Activated T-cell treated with anti-CD3 and anti-CD28 coated beads, Interleukin-2, amount 50 U/mL, for 4 hours (primary cell): ENCODE measurements around the gene PDIA6. TPM values are rescaled to one million over a fixed set of nuclear protein-coding genes. Genes with fewer than 3 reads are reported as not detected.
"Not testable (repeated sequence)": the region's sequence is repeated elsewhere in the genome, so short reads cannot be mapped to it uniquely, and the experiment has no call there.

Source experiments
- ATAC-seq, 2 donors: fragments of 200-7000 bp; cut with Tn5 transposase; one replicate each; pipeline ENCODE4 v1.10.0; 2021
- DNase-seq: peaks from one replicate; pipeline ENCODE4 v3.0.0-alpha.2; 2020
- H3K27me3 Mint-ChIP-seq: one replicate; pipeline ENCODE4 v1.8.0; 2021; ENCODE audit warnings: low read depth, mixed read lengths
- H3K36me3 Mint-ChIP-seq: one replicate; pipeline ENCODE4 v1.8.0; 2022; ENCODE audit warnings: mixed read lengths; ENCODE audit not compliant: insufficient read depth
- H3K4me1 Mint-ChIP-seq: one replicate; pipeline ENCODE4 v1.8.0; 2021; ENCODE audit warnings: low read depth, mixed read lengths
- H3K4me3 Mint-ChIP-seq: one replicate; pipeline ENCODE4 v1.8.0; 2021; ENCODE audit warnings: mild to moderate bottlenecking, moderate library complexity, mixed read lengths
- H3K9me3 Mint-ChIP-seq: one replicate; pipeline ENCODE4 v1.8.0; 2021; ENCODE audit warnings: mixed read lengths
- total RNA-seq, 3 donors: library from RNA; stranded (reverse); gene quantifications; one replicate each; pipeline ENCODE4 v1.2.1, GENCODE V29; 2021

Gene PDIA6
- total RNA-seq, 3 donors from 2014 or later = 169 to 241 (median 175) TPM

- no peaks in the 10 kb centered on the region for H3K27me3 Mint-ChIP-seq
- no peak for DNase-seq
- H3K4me3 Mint-ChIP-seq = no peak overlapping the region
- ATAC-seq = no peak
- peaks cover 14% of the 10 kb centered on the region for H3K36me3 Mint-ChIP-seq
- H3K9me3 Mint-ChIP-seq = no peaks in the 10 kb centered on the region
- peaks cover 43% of the 10 kb centered on the region for H3K4me1 Mint-ChIP-seq
Measured at GRCh38 chr2:10806543-10806942, 6.0 kb downstream of the PDIA6 start.

GRCh38 chr2:10805990-10806389, 6.6 kb downstream of the PDIA6 start:
- H3K4me3 Mint-ChIP-seq, H3K27me3 Mint-ChIP-seq: not testable (repeated sequence)

GRCh38 chr2:10802657-10803056, 9.9 kb downstream of the PDIA6 start:
- Mint-ChIP-seq H3K9me3 (no peaks in the 10 kb centered on the region), H3K36me3 (peaks cover 15% of the 10 kb centered on the region), H3K27me3 (no peaks in the 10 kb centered on the region), H3K4me3 (no peak overlapping the region), H3K4me1 (peaks cover 15% of the 10 kb centered on the region)
- ATAC-seq (no peak), DNase-seq (no peak)

More at GRCh38 chr2:10805990-10806389, 6.6 kb downstream of the PDIA6 start:
- H3K4me1 Mint-ChIP-seq = peaks cover 38% of the 10 kb centered on the region
- not testable (repeated sequence) for ATAC-seq, H3K9me3 Mint-ChIP-seq, DNase-seq
- peaks cover 14% of the 10 kb centered on the region for H3K36me3 Mint-ChIP-seq

- no peak for DNase-seq
- peaks cover 23% of the 10 kb centered on the region for H3K36me3 Mint-ChIP-seq
- no peaks in the 10 kb centered on the region for H3K9me3 Mint-ChIP-seq
- H3K4me1 Mint-ChIP-seq = peaks cover 19% of the 10 kb centered on the region
- H3K4me3 Mint-ChIP-seq = no peak overlapping the region
- H3K27me3 Mint-ChIP-seq = no peaks in the 10 kb centered on the region
- ATAC-seq = no peak
Measured at GRCh38 chr2:10800163-10800562, 12.4 kb downstream of the PDIA6 start.

GRCh38 chr2:10798783-10799182, 13.8 kb downstream of the PDIA6 start:
- peaks cover 29% of the 10 kb centered on the region for H3K36me3 Mint-ChIP-seq
- no peaks in the 10 kb centered on the region for H3K9me3 Mint-ChIP-seq
- no peaks in the 10 kb centered on the region for H3K27me3 Mint-ChIP-seq
- no peak for ATAC-seq
- peaks cover 19% of the 10 kb centered on the region for H3K4me1 Mint-ChIP-seq
- no peak overlapping the region for H3K4me3 Mint-ChIP-seq
- no peak for DNase-seq

- peaks cover 28% of the 10 kb centered on the region for H3K4me1 Mint-ChIP-seq
- peaks cover 42% of the 10 kb centered on the region for H3K36me3 Mint-ChIP-seq
- H3K4me3 Mint-ChIP-seq = no peak overlapping the region
- DNase-seq = no peak
- H3K27me3 Mint-ChIP-seq = no peaks in the 10 kb centered on the region
- no peaks in the 10 kb centered on the region for H3K9me3 Mint-ChIP-seq
- no peak for ATAC-seq
Measured at GRCh38 chr2:10796703-10797102, 15.9 kb downstream of the PDIA6 start.

- H3K9me3 Mint-ChIP-seq = no peaks in the 10 kb centered on the region
- peak in 1 of 2 donors; percentile 20 for ATAC-seq
- H3K4me3 Mint-ChIP-seq = no peak overlapping the region
- peaks cover 51% of the 10 kb centered on the region for H3K36me3 Mint-ChIP-seq
- no peak for DNase-seq
- H3K27me3 Mint-ChIP-seq = no peaks in the 10 kb centered on the region
- peaks cover 38% of the 10 kb centered on the region for H3K4me1 Mint-ChIP-seq
Measured at GRCh38 chr2:10795508-10796046, 17.0 kb downstream of the PDIA6 start.

GRCh38 chr2:10794876-10795275, 17.7 kb downstream of the PDIA6 start:
- Mint-ChIP-seq H3K9me3 (no peaks in the 10 kb centered on the region), H3K4me1 (peaks cover 43% of the 10 kb centered on the region), H3K27me3 (no peaks in the 10 kb centered on the region), H3K4me3 (no peak overlapping the region), H3K36me3 (peaks cover 57% of the 10 kb centered on the region)
- DNase-seq (no peak), ATAC-seq (no peak)

- peaks cover 59% of the 10 kb centered on the region for H3K36me3 Mint-ChIP-seq
- H3K4me1 Mint-ChIP-seq = peaks cover 40% of the 10 kb centered on the region
- no peak overlapping the region for H3K4me3 Mint-ChIP-seq
- no peak for DNase-seq
- H3K27me3 Mint-ChIP-seq = no peaks in the 10 kb centered on the region
- no peak for ATAC-seq
- no peaks in the 10 kb centered on the region for H3K9me3 Mint-ChIP-seq
Measured at GRCh38 chr2:10793816-10794215, 18.8 kb downstream of the PDIA6 start.

- ATAC-seq (no peak), DNase-seq (no peak)
- Mint-ChIP-seq H3K4me1 (peaks cover 39% of the 10 kb centered on the region), H3K36me3 (peaks cover 63% of the 10 kb centered on the region), H3K27me3 (no peaks in the 10 kb centered on the region), H3K4me3 (no peak overlapping the region), H3K9me3 (no peaks in the 10 kb centered on the region)
Measured at GRCh38 chr2:10792660-10793400, 19.8 kb downstream of the PDIA6 start.

GRCh38 chr2:10792001-10792634, 20.5 kb downstream of the PDIA6 start:
- Mint-ChIP-seq H3K27me3 (no peaks in the 10 kb centered on the region), H3K4me3 (no peak overlapping the region), H3K36me3 (peaks cover 66% of the 10 kb centered on the region), H3K4me1 (peaks cover 38% of the 10 kb centered on the region), H3K9me3 (no peaks in the 10 kb centered on the region)
- ATAC-seq (peak; percentile 51), DNase-seq (no peak)

GRCh38 chr2:10790228-10790973, 22.2 kb downstream of the PDIA6 start:
- peak; percentile 67 to 82 for ATAC-seq
- peak overlapping the region; percentile 62 for H3K4me3 Mint-ChIP-seq
- no peaks in the 10 kb centered on the region for H3K27me3 Mint-ChIP-seq
- peaks cover 30% of the 10 kb centered on the region for H3K4me1 Mint-ChIP-seq
- no peak for DNase-seq
- peaks cover 72% of the 10 kb centered on the region for H3K36me3 Mint-ChIP-seq
- H3K9me3 Mint-ChIP-seq = no peaks in the 10 kb centered on the region

GRCh38 chr2:10788855-10789254, 23.7 kb downstream of the PDIA6 start:
- H3K4me3 Mint-ChIP-seq = no peak overlapping the region
- H3K36me3 Mint-ChIP-seq = peaks cover 80% of the 10 kb centered on the region
- ATAC-seq (no peak), DNase-seq (no peak)
- no peaks in the 10 kb centered on the region for H3K27me3 Mint-ChIP-seq
- H3K9me3 Mint-ChIP-seq = no peaks in the 10 kb centered on the region
- peaks cover 30% of the 10 kb centered on the region for H3K4me1 Mint-ChIP-seq

GRCh38 chr2:10787176-10787968, 25.2 kb downstream of the PDIA6 start:
- peak; percentile 27 for DNase-seq
- no peak for ATAC-seq
- H3K36me3 Mint-ChIP-seq = peaks cover 79% of the 10 kb centered on the region

More at GRCh38 chr2:10787176-10787968, 25.2 kb downstream of the PDIA6 start:
- Mint-ChIP-seq H3K4me3 (no peak overlapping the region), H3K4me1 (peaks cover 23% of the 10 kb centered on the region), H3K9me3 (no peaks in the 10 kb centered on the region), H3K27me3 (no peaks in the 10 kb centered on the region)
